Right lobe of liver (tissue), 6 donors: ENCODE results near the gene HPS6. TPM values are rescaled to one million over a fixed set of nuclear protein-coding genes. Genes with fewer than 3 reads are reported as not detected.

Source experiments
- ATAC-seq, 4 donors: fragments of 200-7000 bp; cut with Tn5 transposase; one replicate each; pipeline ENCODE4 v1.9.1; 2020; ENCODE audit warnings: mild to moderate bottlenecking in 4 of 4, moderate library complexity in 4 of 4
- DNase-seq, 3 donors: peaks; one replicate each; pipeline ENCODE4 v3.0.0-alpha.2; 2020
- H3K27ac ChIP-seq, 3 donors: fragments of 200-600 bp; one replicate each; pipeline ENCODE4 v1.8.0; 2022
- H3K27me3 ChIP-seq, 2 donors: fragments of 200-600 bp; one replicate each; pipeline ENCODE4 v1.8.0; 2022
- H3K36me3 ChIP-seq, 4 donors: fragments of 200-600 bp; sonication (generic) in 1 of 4; one replicate each; pipeline versions ENCODE4 v1.5.1 to v1.8.0; 2017 to 2022; ENCODE audit warnings: control low read depth in 1 of 4
- H3K4me1 ChIP-seq, 4 donors: fragments of 200-600 bp; sonication (generic) in 1 of 4; one replicate each; pipeline versions ENCODE4 v1.5.1 to v1.8.0; 2017 to 2022; ENCODE audit warnings: control low read depth in 1 of 4
- H3K4me3 ChIP-seq, 3 donors: fragments of 200-600 bp; one replicate each; pipeline ENCODE4 v1.8.0; 2022
- H3K9me3 ChIP-seq, 4 donors: fragments of 200-600 bp; sonication (generic) in 1 of 4; one replicate each; pipeline versions ENCODE4 v1.5.1 to v1.8.0; 2017 to 2022; ENCODE audit warnings: control low read depth in 1 of 4
- POLR2A ChIP-seq: fragments of 450-650 bp; IDR thresholded peaks from one replicate; pipeline ENCODE4 v1.6.1; 2017; ENCODE audit warnings: antibody characterized with exemption, mild to moderate bottlenecking
- WGBS: methylation state at CpG from one replicate; pipeline ENCODE4 v1.1.6; 2018; ENCODE audit warnings: low coverage, low lambda C conversion rate; ENCODE audit not compliant: insufficient coverage; ENCODE audit errors: missing lambda C conversion rate; 5-methylcytosine and 5-hydroxymethylcytosine counted together
- intact Hi-C, 2 donors: fragments of 100-400 bp; cut with DNase I; formaldehyde crosslinking; loops; one replicate each; pipeline versions ENCODE4 v1.11.2 to v1.14.1; 2022
- total RNA-seq, 6 experiments: library from RNA; depleted of rRNA in 2 of 6; stranded (reverse); fragments of >200 nt in 2 of 6; fragmentation: NEBNext Ultra II Directional in 3 of 6; extraction: Animal tissue kit (Norgen Biotek cat#: 25700) in 3 of 6; gene quantifications; one replicate each; pipeline versions ENCODE4 v1.1.0 to v1.2.4, GENCODE V29; 2016 to 2023
- TF ChIP-seq, protein P1 (sequence below), 4 donors: fragments of 200-600 bp in 3 of 4; fragments of 450-650 bp in 1 of 4; IDR thresholded peaks; one replicate each; pipeline versions ENCODE4 v1.5.1 to v1.8.0; 2016 to 2022; ENCODE audit warnings: antibody characterized with exemption in 4 of 4, mild to moderate bottlenecking in 2 of 4
- donor health status: DM: no; HTN: yes; CAD: no.
- donor health status: DM: no; HTN: no; CAD: no.
- donor health status: DM: no; HTN: no; CAD: no.
- donor health status: DM: no; HTN: yes; CAD: no.
- donor health status: DM: no; HTN: yes; CAD: no.

Gene HPS6
- total RNA-seq, 6 experiments from 2014 or later, result 6.6 to 11.7 (median 8.4) TPM

DNA sequence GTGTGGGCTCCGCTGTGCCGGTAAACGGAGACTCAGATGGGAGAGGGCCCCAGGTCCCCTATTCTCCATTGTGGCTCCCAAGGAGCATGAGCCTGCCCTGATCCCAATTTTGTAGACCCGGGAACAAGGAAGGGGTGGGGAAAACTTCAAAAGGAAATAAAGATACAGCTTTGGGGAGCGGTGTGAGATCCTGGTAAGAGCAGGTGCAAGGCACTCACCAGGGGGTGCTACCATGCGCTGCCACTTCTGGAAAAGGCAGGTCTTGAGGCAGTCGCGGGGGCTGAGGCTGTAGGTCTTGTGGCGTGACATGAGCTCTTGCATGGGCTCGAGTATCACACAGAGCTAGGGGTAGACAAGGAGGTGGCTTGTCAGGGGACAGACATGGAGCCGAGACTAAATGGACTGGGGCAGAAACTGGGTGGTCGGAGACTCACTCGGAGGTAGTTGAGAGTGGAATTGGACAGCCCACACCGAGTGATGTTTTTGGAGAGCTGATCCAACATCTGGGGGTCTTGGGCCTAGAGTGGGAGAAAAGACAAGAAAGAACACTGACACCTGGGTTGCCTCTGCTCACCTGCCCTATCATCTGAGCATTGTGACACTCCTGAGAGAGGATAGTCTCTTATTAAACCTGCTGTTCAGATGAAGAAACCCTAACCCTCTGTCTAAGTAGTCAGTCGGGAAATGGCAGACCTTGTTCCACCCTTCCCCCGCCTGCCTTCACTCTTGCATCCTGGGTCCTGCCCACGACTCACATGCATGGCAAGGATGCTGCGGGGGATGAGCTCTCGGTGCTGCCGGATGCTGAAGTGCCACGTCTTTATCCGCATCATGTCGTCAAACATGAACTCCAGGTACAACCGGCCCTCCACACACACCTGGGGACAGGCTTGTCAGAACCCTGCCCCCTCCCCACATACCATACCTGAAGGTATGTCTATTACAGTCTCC is 44.3 kb downstream of the HPS6 start:
- no peak for TF ChIP-seq POLR2A
- TF ChIP-seq, protein P1, sequence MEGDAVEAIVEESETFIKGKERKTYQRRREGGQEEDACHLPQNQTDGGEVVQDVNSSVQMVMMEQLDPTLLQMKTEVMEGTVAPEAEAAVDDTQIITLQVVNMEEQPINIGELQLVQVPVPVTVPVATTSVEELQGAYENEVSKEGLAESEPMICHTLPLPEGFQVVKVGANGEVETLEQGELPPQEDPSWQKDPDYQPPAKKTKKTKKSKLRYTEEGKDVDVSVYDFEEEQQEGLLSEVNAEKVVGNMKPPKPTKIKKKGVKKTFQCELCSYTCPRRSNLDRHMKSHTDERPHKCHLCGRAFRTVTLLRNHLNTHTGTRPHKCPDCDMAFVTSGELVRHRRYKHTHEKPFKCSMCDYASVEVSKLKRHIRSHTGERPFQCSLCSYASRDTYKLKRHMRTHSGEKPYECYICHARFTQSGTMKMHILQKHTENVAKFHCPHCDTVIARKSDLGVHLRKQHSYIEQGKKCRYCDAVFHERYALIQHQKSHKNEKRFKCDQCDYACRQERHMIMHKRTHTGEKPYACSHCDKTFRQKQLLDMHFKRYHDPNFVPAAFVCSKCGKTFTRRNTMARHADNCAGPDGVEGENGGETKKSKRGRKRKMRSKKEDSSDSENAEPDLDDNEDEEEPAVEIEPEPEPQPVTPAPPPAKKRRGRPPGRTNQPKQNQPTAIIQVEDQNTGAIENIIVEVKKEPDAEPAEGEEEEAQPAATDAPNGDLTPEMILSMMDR (IDR thresholded peaks at IDR 0.05), result no peak
- intact Hi-C loops, result no loop called here
- H3K36me3 ChIP-seq, result peaks cover 0 to 38% (median 22%) of the 10 kb centered on the region in 4 donors
- no peak overlapping the region for H3K27ac ChIP-seq
- DNase-seq, result no peak
- no peak for ATAC-seq
- no peaks in the 10 kb centered on the region for H3K27me3 ChIP-seq
- peaks cover 0 to 13% (median 0%) of the 10 kb centered on the region in 4 donors for H3K4me1 ChIP-seq
- no peaks in the 10 kb centered on the region for H3K9me3 ChIP-seq
- H3K4me3 ChIP-seq, result no peak overlapping the region
- WGBS, result 93% methylated on average over 15 of the region's 24 CpGs

DNA sequence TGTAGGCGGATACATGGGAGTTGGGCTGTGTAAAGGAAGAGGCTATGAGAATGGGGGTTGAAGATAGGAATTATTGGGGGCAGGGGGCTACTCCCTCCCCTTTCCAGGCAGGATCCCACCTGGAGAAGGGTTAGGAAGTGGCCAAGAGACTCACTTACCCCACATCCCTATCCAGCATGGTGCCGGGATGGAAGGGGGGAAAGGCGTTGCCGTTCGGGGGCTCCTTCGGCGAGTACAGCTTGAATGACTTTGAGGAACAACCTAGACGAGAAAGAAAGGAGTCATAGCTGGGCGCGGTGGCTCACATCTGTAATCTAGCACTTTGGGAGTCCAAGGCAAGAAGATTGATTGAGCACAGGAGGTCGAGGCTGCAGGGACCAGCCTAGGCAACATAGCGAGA is 46.1 kb downstream of the HPS6 start:
- intact Hi-C loops, result no loop called here
- WGBS, result 95% methylated on average over 12 of the region's 12 CpGs
- H3K9me3 ChIP-seq, result no peaks in the 10 kb centered on the region
- DNase-seq (no peak), ATAC-seq (no peak)
- TF ChIP-seq POLR2A, result no peak
- TF ChIP-seq, protein P1 (IDR thresholded peaks at IDR 0.05), result no peak
- H3K4me1 ChIP-seq, result peaks cover 0 to 25% (median 3%) of the 10 kb centered on the region in 4 donors
- no peaks in the 10 kb centered on the region for H3K27me3 ChIP-seq
- no peak overlapping the region for H3K27ac ChIP-seq
- H3K36me3 ChIP-seq, result peaks cover 0 to 38% (median 22%) of the 10 kb centered on the region in 4 donors
- H3K4me3 ChIP-seq, result no peak overlapping the region

DNA sequence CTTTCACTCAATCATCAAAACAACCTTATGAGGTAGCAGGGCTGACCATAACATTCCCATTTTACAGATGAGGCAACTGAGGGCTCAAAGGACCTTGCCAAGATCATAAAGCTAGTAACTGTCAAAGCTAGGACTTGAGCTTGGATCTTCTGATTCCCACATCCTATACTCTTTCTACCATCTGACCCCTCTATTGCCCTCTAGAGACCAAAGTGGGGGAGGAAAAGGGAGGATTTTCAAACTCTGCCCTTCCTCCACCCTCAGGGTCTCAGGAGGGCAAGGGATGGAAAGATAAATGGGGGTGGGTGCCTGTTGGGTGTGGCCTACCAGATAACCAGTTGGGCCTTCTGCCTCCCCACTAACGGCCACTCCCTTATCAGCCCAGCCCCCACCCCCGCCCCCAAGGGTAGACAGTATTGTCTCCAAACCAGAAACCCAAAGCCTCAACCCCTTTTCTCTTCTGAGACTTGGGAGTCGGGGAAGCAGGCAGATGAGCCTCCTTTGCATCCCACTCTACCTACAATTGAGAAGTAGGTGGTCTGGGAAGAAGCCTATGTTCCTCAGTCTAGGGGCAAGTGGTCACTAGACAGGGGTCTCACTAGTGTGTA is 47.2 kb downstream of the HPS6 start:
- peaks cover 0 to 38% (median 22%) of the 10 kb centered on the region in 4 donors for H3K36me3 ChIP-seq
- 80% methylated on average over 1 of the region's 3 CpGs for WGBS
- H3K27ac ChIP-seq, result no peak overlapping the region
- TF ChIP-seq, protein P1 (IDR thresholded peaks at IDR 0.05), result no peak
- no peak for TF ChIP-seq POLR2A
- ATAC-seq (no peak), DNase-seq (no peak)
- H3K4me1 ChIP-seq, result peaks cover 0 to 35% (median 6%) of the 10 kb centered on the region in 4 donors
- H3K9me3 ChIP-seq, result no peaks in the 10 kb centered on the region
- no peak overlapping the region for H3K4me3 ChIP-seq
- intact Hi-C loops, result no loop called here
- H3K27me3 ChIP-seq, result no peaks in the 10 kb centered on the region

DNA sequence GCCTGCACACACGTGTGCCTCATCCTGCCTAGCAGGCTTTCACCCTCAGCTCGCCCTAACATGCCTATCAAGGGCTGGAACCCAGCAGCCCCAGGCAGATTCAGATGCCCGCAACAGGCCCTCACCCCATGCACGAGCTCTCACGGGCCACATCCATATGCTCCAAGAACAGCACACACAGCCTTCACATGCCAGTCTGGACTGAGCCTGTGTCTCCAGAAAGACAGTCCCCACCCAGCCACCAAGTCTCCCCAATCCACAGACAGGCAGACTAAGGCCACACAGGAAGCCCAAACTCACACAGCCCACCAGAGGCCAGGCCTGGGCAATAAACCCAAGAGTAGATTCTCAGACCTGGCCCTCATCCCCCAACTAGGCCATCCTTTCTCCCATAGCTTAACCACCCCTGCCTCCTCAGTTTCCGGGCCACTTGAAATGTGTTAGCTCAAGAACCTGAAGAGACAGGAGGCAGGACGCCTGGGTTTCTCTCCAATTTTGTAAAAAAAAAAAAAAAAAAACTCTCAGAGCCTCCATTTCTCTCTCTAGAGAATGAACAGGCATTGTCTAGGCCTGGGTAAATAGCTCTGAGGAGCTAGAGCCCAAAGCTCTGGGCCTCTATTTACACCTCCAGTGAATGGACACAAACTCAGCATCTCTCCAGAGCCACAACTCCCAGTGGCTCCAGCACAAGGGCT is 48.3 kb downstream of the HPS6 start:
- Histone ChIP-seq H3K36me3 (peaks cover 0 to 30% (median 20%) of the 10 kb centered on the region in 4 donors), H3K4me1 (peaks cover 0 to 46% (median 14%) of the 10 kb centered on the region in 4 donors), H3K27ac (no peak overlapping the region), H3K4me3 (peak overlapping the region in 2 of 3 donors; percentile 70 to 74), H3K27me3 (no peaks in the 10 kb centered on the region), H3K9me3 (no peaks in the 10 kb centered on the region)
- TF ChIP-seq, protein P1 (IDR thresholded peaks at IDR 0.05), result no peak
- TF ChIP-seq POLR2A, result no peak
- ATAC-seq (no peak), DNase-seq (no peak)
- intact Hi-C loops, result no loop called here
- WGBS, result 81% methylated on average over 5 of the region's 7 CpGs
